HPDE6-E6E7 (cell line): ENCODE data around the gene RPL35A.
A peak's percentile ranks its signal among the peaks of the same experiment; 100 is the strongest.
"Not testable (repeated sequence)": the region's sequence is repeated elsewhere in the genome, so short reads cannot be mapped to it uniquely, and the experiment has no call there.

Source experiments
- DNase-seq: peaks from one replicate; pipeline ENCODE4 v3.0.0; 2011; ENCODE audit warnings: missing footprints; ENCODE audit errors: extremely low spot score

Gene RPL35A

GRCh38 chr3:197949778-197950676 lies at the start of gene RPL35A:
RPL35A (plus strand) TSS chr3:197950190; CDS start chr3:197950968, 778 bp downstream.
- DNase-seq = peak; percentile 90

- no peak for DNase-seq
These were observed 48.4 kb upstream of the RPL35A start for GRCh38 chr3:197901626-197902025.

GRCh38 chr3:197906023-197906849 lies 43.8 kb upstream of the RPL35A start:
- DNase-seq = peak; percentile 67

DNA sequence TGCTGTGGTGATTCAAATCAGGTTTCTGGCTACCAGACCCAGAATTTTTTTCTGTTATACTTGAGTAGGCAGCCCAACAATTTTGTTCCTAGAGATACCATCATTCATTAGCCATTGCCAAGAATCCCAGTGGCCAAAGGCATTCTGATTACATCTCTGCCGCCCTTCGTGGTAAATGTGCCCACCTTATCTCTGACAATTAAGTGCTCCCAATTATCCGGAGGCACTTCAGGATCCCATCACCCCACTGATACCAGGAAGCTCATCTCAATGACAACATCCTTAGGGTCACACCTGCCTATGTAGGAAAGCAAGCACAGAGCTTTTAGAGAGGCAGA lies 43.2 kb upstream of the RPL35A start:
- no peak for DNase-seq

DNA sequence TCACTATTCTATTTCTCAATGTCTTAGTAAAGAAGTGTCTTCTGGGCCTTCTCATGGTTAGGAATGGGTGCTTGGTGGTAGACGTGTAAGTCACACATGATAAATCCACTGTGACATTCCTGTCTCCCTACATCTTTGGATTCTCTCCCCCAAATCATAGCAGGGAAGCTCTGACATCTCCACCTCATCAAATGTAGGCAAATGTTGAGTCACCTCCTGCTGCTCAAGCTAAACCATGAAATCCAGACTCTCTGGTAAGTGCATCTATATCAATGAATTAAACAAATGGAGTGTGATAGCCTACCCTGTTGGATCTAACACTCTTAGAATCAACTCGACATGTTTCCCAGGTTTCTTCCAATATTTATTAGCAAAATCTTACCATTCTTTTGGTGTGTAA lies 42.8 kb upstream of the RPL35A start:
- DNase-seq = no peak

DNA sequence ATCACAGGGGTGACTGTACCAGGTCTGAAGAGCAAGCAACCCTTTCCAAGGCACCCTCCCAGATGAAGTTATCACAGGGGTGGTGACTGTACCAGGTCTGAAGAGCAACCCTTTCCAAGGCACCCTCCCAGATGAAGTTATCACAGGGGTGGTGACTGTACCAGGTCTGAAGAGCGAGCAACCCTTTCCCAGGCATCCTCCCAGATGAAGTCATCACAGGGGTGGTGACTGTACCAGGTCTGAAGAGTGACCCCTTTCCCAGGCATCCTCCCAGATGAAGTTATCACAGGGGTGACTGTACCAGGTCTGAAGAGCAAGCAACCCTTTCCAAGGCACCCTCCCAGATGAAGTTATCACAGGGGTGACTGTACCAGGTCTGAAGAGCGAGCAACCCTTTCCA lies 41.4 kb upstream of the RPL35A start:
- not testable (repeated sequence) for DNase-seq

DNA sequence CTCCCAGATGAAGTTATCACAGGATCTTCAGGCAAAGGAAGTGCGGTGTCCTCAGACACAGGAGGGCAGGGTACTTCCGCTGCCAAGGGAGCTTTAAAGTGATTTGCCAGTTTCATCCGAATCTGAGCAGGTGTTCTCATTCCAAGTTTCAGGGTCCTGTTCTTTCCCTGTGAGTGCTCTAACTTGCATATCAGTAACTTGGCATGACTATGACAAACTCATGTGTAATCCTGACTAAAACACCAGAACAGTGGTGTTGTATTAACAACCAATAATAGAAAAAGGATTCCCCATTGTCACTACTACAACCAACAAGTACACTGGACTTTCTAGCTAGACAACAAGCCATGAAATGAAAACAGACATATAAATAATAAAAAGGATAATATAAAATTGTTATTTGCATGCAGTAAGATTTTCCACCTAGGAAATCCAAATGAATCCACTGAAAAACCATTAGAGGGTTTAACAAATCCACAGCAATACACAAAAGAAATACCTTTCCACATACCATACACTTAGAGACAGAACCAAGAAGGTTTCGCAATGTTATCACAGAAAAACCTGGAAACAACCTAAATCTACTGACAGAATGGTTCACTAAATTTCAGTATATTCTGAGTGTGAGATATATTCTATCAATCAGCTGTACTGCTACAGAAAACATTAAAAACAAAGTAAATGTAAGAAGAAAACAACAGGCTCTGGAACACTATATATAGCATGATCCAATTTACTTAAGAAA lies 40.9 kb upstream of the RPL35A start:
- no peak for DNase-seq

DNA sequence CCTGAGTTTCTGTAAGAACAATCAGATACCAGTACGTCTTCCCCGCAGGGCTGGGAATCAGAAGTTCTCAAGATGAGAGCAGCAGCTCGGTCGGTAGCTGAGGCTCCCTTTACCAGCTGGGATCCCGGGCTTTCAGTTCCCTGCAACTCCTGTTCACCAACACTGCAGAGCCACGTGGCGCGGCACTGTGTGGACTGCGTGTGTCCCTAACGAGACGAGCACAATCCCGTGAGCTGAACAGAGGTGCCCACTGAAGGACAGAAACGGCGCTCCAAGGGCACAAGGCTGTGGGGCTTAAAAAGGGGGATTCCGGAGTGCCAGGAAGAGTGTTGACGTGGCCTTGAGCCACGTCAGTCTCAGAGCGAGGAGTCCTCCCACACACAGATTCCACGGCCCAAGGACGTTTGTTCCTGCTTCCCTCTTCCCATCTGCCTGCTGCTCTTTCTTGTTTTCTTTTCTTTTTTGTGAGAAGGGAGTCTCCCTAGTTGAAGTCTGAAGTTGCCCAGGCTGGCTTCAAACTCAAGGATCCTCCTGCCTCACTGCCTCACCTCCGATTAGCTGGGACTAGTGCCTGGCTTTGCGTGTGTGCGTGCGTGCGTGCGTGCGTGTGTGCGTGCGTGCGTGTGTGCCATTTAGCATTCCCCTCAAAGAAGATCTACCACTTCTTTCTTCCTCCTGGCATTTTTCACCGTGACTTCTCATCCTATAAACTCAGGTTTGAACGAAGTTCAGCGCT lies 37.1 kb upstream of the RPL35A start:
- DNase-seq = no peak

- no peak for DNase-seq
These were observed 36.2 kb upstream of the RPL35A start for GRCh38 chr3:197913641-197914380.

DNA sequence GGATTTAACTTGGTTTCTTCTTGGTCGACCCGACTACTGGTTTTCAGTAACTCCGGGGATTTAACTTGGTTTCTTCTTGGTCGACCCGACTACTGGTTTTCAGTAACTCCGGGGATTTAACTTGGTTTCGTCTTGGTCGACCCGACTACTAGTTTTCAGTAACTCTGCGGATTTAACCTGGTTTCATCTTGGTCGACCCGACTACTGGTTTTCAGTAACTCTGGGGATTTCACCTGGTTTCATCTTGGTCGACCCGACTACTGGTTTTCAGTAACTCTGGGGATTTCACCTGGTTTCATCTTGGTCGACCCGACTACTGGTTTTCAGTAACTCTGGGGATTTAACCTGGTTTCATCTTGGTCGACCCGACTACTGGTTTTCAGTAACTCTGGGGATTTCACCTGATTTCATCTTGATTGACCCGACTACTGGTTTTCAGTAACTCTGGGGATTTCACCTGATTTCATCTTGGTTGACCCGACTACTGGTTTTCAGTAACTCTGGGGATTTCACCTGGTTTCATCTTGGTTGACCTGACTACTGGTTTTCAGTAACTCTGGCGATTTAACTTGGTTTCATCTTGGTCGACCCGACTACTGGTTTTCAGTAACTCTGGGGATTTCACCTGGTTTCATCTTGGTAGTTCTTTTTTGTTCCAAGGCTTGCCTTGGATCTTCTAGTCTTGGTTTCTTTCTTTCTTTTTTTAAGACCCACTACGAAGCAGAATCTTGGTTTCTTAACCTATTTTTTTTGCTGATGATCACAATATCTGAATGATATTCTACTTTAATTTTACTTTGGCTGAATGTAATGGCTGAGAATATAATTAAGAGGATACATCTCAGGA lies 28.3 kb upstream of the RPL35A start:
- DNase-seq = not testable (repeated sequence)

GRCh38 chr3:197926418-197926817 lies 23.6 kb upstream of the RPL35A start:
- DNase-seq = no peak

DNA sequence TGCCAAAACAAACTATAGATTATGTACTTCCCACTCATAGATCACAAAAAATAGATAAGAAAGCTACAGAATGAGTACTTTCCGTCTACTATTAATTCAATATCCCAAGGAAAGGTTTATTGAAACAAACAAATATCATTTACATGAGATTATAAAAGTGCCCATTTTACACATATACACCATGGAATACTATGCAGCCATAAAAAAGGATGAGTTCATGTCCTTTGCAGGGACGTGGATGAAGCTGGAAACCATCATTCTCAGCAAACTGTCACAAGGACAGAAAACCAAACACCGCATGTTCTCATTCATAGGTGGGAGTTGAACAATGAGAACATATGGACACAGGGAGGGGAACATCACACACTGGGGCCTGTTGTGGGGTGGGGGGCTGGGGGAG lies 22.4 kb upstream of the RPL35A start:
- DNase-seq = not testable (repeated sequence)

DNA sequence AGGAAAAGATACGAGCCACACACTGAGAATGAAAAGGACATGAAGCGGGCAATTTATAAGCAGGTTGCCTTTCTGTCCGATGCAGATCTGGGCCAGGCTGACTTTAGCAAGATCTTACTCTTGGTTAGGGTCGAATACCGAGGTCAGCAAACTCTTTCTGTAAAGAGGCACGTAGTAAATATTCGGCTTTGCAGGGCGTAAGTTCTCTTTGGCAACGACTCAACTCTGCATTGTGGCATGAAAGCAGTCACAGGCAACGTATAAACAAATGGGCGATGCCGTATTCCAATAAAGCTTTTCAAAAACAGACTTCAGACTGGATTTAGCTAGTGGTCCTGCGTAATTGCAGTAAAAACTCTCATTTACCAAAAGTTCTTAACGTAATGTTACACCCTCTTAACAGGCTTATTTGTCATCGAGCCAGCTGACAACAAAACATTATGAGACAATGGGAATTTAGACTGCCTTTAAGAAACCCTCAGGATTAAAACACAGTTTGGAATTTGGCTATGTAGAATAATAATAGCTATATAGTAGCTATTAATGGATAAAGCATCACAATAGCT lies 13.1 kb upstream of the RPL35A start:
- DNase-seq = no peak

- DNase-seq = no peak
These were observed 9.1 kb upstream of the RPL35A start for GRCh38 chr3:197940745-197941384.

DNA sequence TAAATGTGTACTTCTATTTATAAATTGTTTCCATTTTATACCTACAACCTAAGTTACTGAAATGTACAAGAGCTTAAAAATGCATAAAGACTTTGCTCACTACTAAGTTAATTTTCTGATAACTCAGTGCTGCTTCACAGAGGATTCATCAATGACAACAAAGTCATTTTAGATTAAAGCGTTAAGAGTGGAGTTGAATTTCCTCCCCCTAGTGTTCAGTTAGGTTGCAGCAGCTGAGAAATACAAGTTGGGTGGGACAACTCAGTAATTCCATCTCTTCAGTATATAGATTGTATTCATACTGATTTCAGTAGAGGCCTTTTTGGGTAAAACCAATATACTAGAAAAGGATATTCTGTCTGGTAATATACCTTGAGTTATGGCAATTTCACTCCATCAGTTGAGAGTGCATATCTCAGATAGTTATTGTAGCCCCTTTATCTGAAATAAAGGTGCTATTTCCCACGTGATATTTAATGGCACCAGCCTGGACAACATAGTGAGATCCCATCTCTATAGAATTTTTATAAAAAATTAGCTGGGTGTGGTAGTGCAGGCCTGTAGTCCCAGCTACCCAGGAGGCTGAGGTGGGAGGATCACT lies 6.9 kb upstream of the RPL35A start:
- peak; percentile 25 for DNase-seq

GRCh38 chr3:197949191-197949777 lies 706 bp upstream of the RPL35A start:
- DNase-seq = no peak

DNA sequence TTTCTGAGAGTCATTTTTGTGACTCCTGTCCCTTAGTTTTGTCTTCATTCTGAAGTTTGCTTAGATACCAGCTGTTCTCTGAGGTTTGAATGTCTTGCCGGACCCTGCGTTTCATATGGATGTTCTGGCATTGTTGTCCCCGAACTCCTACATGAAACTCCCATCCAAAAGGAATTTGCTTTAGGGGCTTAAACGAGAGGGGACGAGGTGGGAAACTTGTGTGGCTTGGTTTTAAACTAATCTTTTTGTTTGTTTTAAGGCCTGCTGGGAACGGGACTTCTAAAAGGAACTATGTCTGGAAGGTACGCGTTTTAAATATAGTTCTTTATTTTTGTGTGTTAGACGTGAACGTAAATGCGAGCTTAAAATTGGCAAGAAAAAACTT lies 679 bp downstream of the RPL35A start:
- DNase-seq = no peak

GRCh38 chr3:197951392-197951990 lies 1.5 kb downstream of the RPL35A start:
- no peak for DNase-seq
